ENCODE results near the gene AMT. TPM values are rescaled to one million over a fixed set of nuclear protein-coding genes. Genes with fewer than 3 reads are reported as not detected.
A peak's percentile ranks its signal among the peaks of the same experiment; 100 is the strongest.

The AMT gene
- polyA plus RNA-seq, 2 of the 4 experiments (the other 2 are of a cell fraction): 0.83 to 1.4 TPM

DNA sequence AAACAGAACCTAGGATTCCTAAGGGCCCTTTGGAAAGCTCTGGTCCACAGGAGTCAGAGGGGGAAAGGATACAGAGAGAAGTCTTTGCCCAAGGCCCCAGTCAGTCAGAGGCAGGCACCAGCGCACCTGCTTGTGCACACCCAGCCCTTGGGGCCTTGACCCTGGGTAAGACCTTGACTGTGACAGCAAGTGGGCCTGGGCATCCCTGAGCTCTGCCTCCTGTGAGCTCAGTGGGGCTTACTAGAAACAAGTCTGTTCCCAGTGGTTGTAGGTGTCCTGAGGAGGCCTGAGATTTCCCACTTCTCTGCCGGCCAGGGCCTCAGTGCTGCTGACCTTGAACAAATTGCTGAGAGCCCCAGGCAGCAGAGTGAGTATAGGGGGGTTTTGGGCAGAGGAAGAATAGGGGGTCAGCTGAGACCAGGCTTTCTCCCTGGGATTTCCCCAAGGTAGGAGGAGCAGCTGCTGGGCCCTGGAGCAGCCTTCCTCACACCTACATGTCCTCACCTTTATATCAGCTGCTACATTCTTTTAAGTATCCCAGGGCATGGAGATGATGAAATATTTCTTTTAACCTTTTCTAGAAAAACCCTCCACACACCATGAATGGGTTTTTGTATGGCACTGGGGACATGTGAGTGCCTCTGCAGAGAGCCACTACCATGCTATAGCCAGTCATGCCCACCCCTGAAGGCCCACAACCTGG, 38.1 kb upstream of the AMT start:
- DNase-seq (ENCODE audit: low read depth in 1 of 2, low spot score in 1 of 2) (no peak), FAIRE-seq (no peak), ATAC-seq (peak in 1 of 2 experiments; percentile 30; a peak in 2 of 6 replicates)
- no peak overlapping the region for H3K4me2 ChIP-seq
- no peak for TF ChIP-seq MAFK (IDR thresholded peaks at IDR 0.05; ENCODE audit: partially characterized antibody)
- no peak for TF ChIP-seq CHD4 (IDR thresholded peaks at IDR 0.05; ENCODE audit: borderline replicate concordance)
- no peak for TF ChIP-seq FOXS1 (CRISPR knock-in tag; IDR thresholded peaks at IDR 0.05)
- TF ChIP-seq ZSCAN20 (CRISPR knock-in tag; IDR thresholded peaks at IDR 0.05): no peak
- no peak for TF ChIP-seq TP53 (CRISPR knock-in tag; IDR thresholded peaks at IDR 0.05)
- no peak for TF ChIP-seq CEBPB (IDR thresholded peaks at IDR 0.05)
- H3K4me3 ChIP-seq: no peak overlapping the region
- H3K4me1 ChIP-seq: peaks cover 41% of the 10 kb centered on the region
- H3K9me3 ChIP-seq: no peaks in the 10 kb centered on the region
- CTCF ChIA-PET: interaction anchor here (1.0 to 5.0 kb wide), 2 partner anchors 9 to 10 kb away, joined by 5 to 26 read pairs; partner anchors contain the start of gene DAG1
- H3K27ac ChIP-seq: peak overlapping the region; percentile 63 to 83; a peak in 5 of 6 replicates
- POLR2A ChIA-PET: interaction anchor here (3.4 kb wide), 1 partner anchor 10 kb away, joined by 11 read pairs; the partner anchor contains the start of gene DAG1
- WGBS (ENCODE audit: missing lambda C conversion rate): 25% methylated on average over 1 of the region's 2 CpGs

DNA sequence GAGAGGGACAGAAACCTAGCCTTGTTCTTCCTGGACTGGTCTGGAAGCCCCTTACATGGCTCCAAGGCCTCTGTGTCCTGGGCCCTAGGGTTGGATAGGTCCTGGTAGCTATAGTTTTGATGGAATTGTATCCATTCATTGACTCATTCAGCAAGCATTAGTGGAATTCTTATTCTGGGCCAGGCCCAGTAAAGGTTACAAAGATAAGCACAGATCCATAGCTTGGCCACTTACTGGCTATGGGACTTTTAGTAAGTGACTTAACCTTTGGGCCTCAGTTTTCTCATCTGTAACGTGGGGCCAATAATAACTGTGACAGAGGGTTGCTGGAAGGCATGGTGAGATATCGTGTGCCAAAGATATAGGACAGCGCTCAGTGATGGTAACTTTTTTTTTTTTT, 34.2 kb upstream of the AMT start:
- WGBS (ENCODE audit: missing lambda C conversion rate): 86% methylated on average over 3 of the region's 3 CpGs
- no peak overlapping the region for H3K4me3 ChIP-seq
- H3K4me1 ChIP-seq: peaks cover 34% of the 10 kb centered on the region
- peak overlapping the region in 1 of 2 experiments; percentile 16; a peak in 2 of 6 replicates for H3K27ac ChIP-seq
- ATAC-seq (no peak), FAIRE-seq (no peak), DNase-seq (ENCODE audit: low read depth in 1 of 2, low spot score in 1 of 2) (no peak)
- peak overlapping the region; percentile 21; the same call in 1 of the 3 replicates for H3K4me2 ChIP-seq
- ChIA-PET CTCF (interaction anchor here (1.8 to 2.7 kb wide), 2 partner anchors 10 to 215 kb away, joined by 4 to 9 read pairs; no protein-coding TSS in a partner anchor), POLR2A (no interaction called here)
- TF ChIP-seq KDM1A (IDR thresholded peaks at IDR 0.05; ENCODE audit: low read depth) (no peak), FOSL2 (IDR thresholded peaks at IDR 0.05) (no peak), FOSL2 (CRISPR knock-in tag; IDR thresholded peaks at IDR 0.05) (peak; percentile 24)
- no peaks in the 10 kb centered on the region for H3K9me3 ChIP-seq

- Histone ChIP-seq H3K27ac (peak overlapping the region in 1 of 2 experiments; percentile 8; a peak in 1 of 6 replicates), H3K4me2 (no peak overlapping the region), H3K4me3 (no peak overlapping the region), H3K9me3 (no peaks in the 10 kb centered on the region), H3K4me1 (peaks cover 20% of the 10 kb centered on the region)
- ATAC-seq (peak in 1 of 2 experiments; percentile 14; a peak in 3 of 6 replicates), DNase-seq (ENCODE audit: low read depth in 1 of 2, low spot score in 1 of 2) (no peak), FAIRE-seq (no peak)
- TF ChIP-seq MAZ (IDR thresholded peaks at IDR 0.05; ENCODE audit: borderline replicate concordance, low read depth, low read length): no peak
- WGBS (ENCODE audit: missing lambda C conversion rate): 93% methylated on average over 3 of the region's 3 CpGs
- ChIA-PET POLR2A (interaction anchor here (1.0 kb wide), 1 partner anchor 426 kb away, joined by 3 read pairs; no protein-coding TSS in a partner anchor), CTCF (interaction anchor here (0.5 to 3.0 kb wide), 8 partner anchors 8 to 284 kb away, joined by 3 to 10 read pairs (median 5); partner anchors contain the start of gene KLHDC8B)
Measured at GRCh38 chr3:49454898-49455681, 32.8 kb upstream of the AMT start.

DNA sequence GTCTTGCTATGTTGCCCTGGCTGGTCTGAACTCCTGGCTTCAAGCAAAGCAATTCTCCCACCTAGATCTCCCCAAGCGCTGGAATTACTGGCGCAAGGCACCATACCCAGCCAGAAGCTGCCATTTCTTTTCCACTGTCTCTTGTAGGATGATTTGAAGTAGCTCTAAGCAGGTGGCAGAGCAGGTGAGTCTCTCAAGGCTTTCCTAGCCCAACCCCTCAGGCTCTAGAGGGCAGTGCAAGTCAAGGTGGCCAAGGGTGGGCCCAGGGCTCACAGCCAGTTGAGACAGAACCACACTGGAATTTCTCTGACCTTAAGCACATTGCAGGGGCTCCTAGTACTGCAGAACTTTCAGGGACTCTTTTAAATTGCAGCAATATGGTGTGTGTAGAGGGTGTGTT, 32.2 kb upstream of the AMT start:
- peaks cover 15% of the 10 kb centered on the region for H3K4me1 ChIP-seq
- ChIA-PET POLR2A (interaction anchor here (1.0 kb wide), 1 partner anchor 425 kb away, joined by 3 read pairs; no protein-coding TSS in a partner anchor), CTCF (interaction anchor here (0.6 to 3.0 kb wide), 10 partner anchors 8 to 465 kb away, joined by 3 to 10 read pairs (median 5); partner anchors contain the start of gene KLHDC8B)
- H3K27ac ChIP-seq: peak overlapping the region in 1 of 2 experiments; percentile 8; a peak in 1 of 6 replicates
- DNase-seq (ENCODE audit: low read depth in 1 of 2, low spot score in 1 of 2) (peak in 1 of 2 experiments; percentile 50), FAIRE-seq (no peak), ATAC-seq (peak; percentile 85 to 89)
- no peak overlapping the region for H3K4me3 ChIP-seq
- H3K9me3 ChIP-seq: no peaks in the 10 kb centered on the region
- H3K4me2 ChIP-seq: no peak overlapping the region
- WGBS (ENCODE audit: missing lambda C conversion rate): 100% methylated on average over 2 of the region's 2 CpGs
- no peak for TF ChIP-seq ZSCAN20 (CRISPR knock-in tag; IDR thresholded peaks at IDR 0.05)
- peak; percentile 23; the same call in 1 of the 3 replicates for TF ChIP-seq SMC3 (IDR thresholded peaks at IDR 0.05)
- TF ChIP-seq, protein P1, sequence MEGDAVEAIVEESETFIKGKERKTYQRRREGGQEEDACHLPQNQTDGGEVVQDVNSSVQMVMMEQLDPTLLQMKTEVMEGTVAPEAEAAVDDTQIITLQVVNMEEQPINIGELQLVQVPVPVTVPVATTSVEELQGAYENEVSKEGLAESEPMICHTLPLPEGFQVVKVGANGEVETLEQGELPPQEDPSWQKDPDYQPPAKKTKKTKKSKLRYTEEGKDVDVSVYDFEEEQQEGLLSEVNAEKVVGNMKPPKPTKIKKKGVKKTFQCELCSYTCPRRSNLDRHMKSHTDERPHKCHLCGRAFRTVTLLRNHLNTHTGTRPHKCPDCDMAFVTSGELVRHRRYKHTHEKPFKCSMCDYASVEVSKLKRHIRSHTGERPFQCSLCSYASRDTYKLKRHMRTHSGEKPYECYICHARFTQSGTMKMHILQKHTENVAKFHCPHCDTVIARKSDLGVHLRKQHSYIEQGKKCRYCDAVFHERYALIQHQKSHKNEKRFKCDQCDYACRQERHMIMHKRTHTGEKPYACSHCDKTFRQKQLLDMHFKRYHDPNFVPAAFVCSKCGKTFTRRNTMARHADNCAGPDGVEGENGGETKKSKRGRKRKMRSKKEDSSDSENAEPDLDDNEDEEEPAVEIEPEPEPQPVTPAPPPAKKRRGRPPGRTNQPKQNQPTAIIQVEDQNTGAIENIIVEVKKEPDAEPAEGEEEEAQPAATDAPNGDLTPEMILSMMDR (IDR thresholded peaks at IDR 0.05): peak; percentile 30; the same call in 1 of the 3 replicates
- TF ChIP-seq RAD21 (conservative IDR thresholded peaks at IDR 0.05 in 1 of 2, IDR thresholded peaks at IDR 0.05 in 1 of 2): peak; percentile 55 to 66
- TF ChIP-seq BHLHE40 (IDR thresholded peaks at IDR 0.05; ENCODE audit: low read depth, low read length): no peak

Data from A549 (cell line).